Stimulated activated CD4-positive, alpha-beta T cell treated with anti-CD3 and anti-CD28 coated beads, Interleukin-1b, Interleukin-23, amount 100 ng/mL, for 4 hours (primary cell): ENCODE measurements around the gene C11orf42.

ENCODE experiments used
- DNase-seq, 2 donors: peaks; one replicate each; pipeline ENCODE4 v3.0.0-alpha.2; 2020; ENCODE audit warnings: low read depth in 2 of 2

The C11orf42 gene

GRCh38 chr11:6258141-6258540 lies 52.8 kb downstream of the C11orf42 start:
- DNase-seq = no peak

- DNase-seq = no peak
Observed at GRCh38 chr11:6258571-6259081, 53.3 kb downstream of the C11orf42 start.

- no peak for DNase-seq
Observed at GRCh38 chr11:6260207-6260726, 54.9 kb downstream of the C11orf42 start.
